ENCODE results near the gene ZIC1. TPM values are rescaled to one million over a fixed set of nuclear protein-coding genes. Genes with fewer than 3 reads are reported as not detected.

The ZIC1 gene
- total RNA-seq, 1 experiment from 2014 or later = not detected

GRCh38 chr3:147364771-147365170, 44.4 kb upstream of the ZIC1 start:
- Histone ChIP-seq H4K20me1 (ENCODE audit: low read length) (0 out of 2 replicates have a peak, but pooled peaks cover 3% of the 10 kb centered on the region), H2AFZ (ENCODE audit: low read length) (no peak overlapping the region), H3K4me1 (ENCODE audit: insufficient read depth, low read length) (no peaks in the 10 kb centered on the region), H3K36me3 (ENCODE audit: low read depth, low read length) (no peaks in the 10 kb centered on the region), H3K27me3 (ENCODE audit: low read length) (peaks cover 92% of the 10 kb centered on the region), H3K9ac (ENCODE audit: low read length) (no peak overlapping the region), H3K4me2 (ENCODE audit: low read length) (no peak overlapping the region), H3F3A (ENCODE audit: low read length, unreplicated experiment) (no peaks in the 10 kb centered on the region), H3K79me2 (ENCODE audit: low read length) (no peaks in the 10 kb centered on the region), H3K27ac (ENCODE audit: low read length) (no peak overlapping the region), H3K9me3 (ENCODE audit: low read length) (no peaks in the 10 kb centered on the region), H3K4me3 (ENCODE audit: low read length) (no peak overlapping the region), H3K9me2 (replicated peaks; ENCODE audit: low read length) (no peaks in the 10 kb centered on the region)
- ChIA-PET CTCF (no interaction called here), POLR2A (ENCODE audit: unreplicated experiment) (no interaction called here)
- intact Hi-C loops (cut with micrococcal nuclease) = no loop called here
- no TSS peak for BruUV-seq (replicated peaks)
- TF ChIP-seq EZH2phosphoT487 (IDR thresholded peaks at IDR 0.05; ENCODE audit: borderline replicate concordance, low read length) (no peak), EZH2 (IDR thresholded peaks at IDR 0.05; ENCODE audit: low read length, unreplicated experiment) (no peak), CTCF (conservative IDR thresholded peaks at IDR 0.05; ENCODE audit: low read depth, low read length) (no peak)
- ATAC-seq (no peak), DNase-seq (no peak)

- DNase-seq (no peak), ATAC-seq (no peak)
- ChIA-PET CTCF (no interaction called here), POLR2A (ENCODE audit: unreplicated experiment) (interaction anchor here (0.6 kb wide), 1 partner anchor 24 kb away, joined by 6 read pairs; no protein-coding TSS in a partner anchor)
- Histone ChIP-seq H3K4me1 (ENCODE audit: insufficient read depth, low read length) (no peaks in the 10 kb centered on the region), H3K27ac (ENCODE audit: low read length) (no peak overlapping the region), H3K9ac (ENCODE audit: low read length) (no peak overlapping the region), H4K20me1 (ENCODE audit: low read length) (0 out of 2 replicates have a peak, but pooled peaks cover 3% of the 10 kb centered on the region), H3K27me3 (ENCODE audit: low read length) (peaks cover 92% of the 10 kb centered on the region), H3K36me3 (ENCODE audit: low read depth, low read length) (no peaks in the 10 kb centered on the region), H2AFZ (ENCODE audit: low read length) (no peak overlapping the region), H3K4me2 (ENCODE audit: low read length) (no peak overlapping the region), H3K9me3 (ENCODE audit: low read length) (no peaks in the 10 kb centered on the region), H3K4me3 (ENCODE audit: low read length) (no peak overlapping the region), H3K79me2 (ENCODE audit: low read length) (no peaks in the 10 kb centered on the region), H3K9me2 (replicated peaks; ENCODE audit: low read length) (no peaks in the 10 kb centered on the region), H3F3A (ENCODE audit: low read length, unreplicated experiment) (no peaks in the 10 kb centered on the region)
- no peak for TF ChIP-seq CTCF (conservative IDR thresholded peaks at IDR 0.05; ENCODE audit: low read depth, low read length)
- no peak for TF ChIP-seq EZH2 (IDR thresholded peaks at IDR 0.05; ENCODE audit: low read length, unreplicated experiment)
- intact Hi-C loops (cut with micrococcal nuclease) = no loop called here
- no TSS peak for BruUV-seq (replicated peaks)
These were observed 43.7 kb upstream of the ZIC1 start for GRCh38 chr3:147365196-147366115.

GRCh38 chr3:147367676-147368075, 41.5 kb upstream of the ZIC1 start:
- BruUV-seq (replicated peaks) = no TSS peak
- Histone ChIP-seq H3K9me3 (ENCODE audit: low read length) (no peaks in the 10 kb centered on the region), H3K9me2 (replicated peaks; ENCODE audit: low read length) (no peaks in the 10 kb centered on the region), H3K27ac (ENCODE audit: low read length) (no peak overlapping the region), H2AFZ (ENCODE audit: low read length) (no peak overlapping the region), H3F3A (ENCODE audit: low read length, unreplicated experiment) (no peaks in the 10 kb centered on the region), H3K4me3 (ENCODE audit: low read length) (no peak overlapping the region), H3K9ac (ENCODE audit: low read length) (no peak overlapping the region), H3K4me1 (ENCODE audit: insufficient read depth, low read length) (no peaks in the 10 kb centered on the region), H3K79me2 (ENCODE audit: low read length) (no peaks in the 10 kb centered on the region), H3K27me3 (ENCODE audit: low read length) (peaks cover 92% of the 10 kb centered on the region), H3K4me2 (ENCODE audit: low read length) (no peak overlapping the region), H3K36me3 (ENCODE audit: low read depth, low read length) (no peaks in the 10 kb centered on the region), H4K20me1 (ENCODE audit: low read length) (0 out of 2 replicates have a peak, but pooled peaks cover 3% of the 10 kb centered on the region)
- ChIA-PET CTCF (no interaction called here), POLR2A (ENCODE audit: unreplicated experiment) (no interaction called here)
- TF ChIP-seq EZH2 (IDR thresholded peaks at IDR 0.05; ENCODE audit: low read length, unreplicated experiment) (no peak), EZH2phosphoT487 (IDR thresholded peaks at IDR 0.05; ENCODE audit: borderline replicate concordance, low read length) (no peak; the same call in 1 of the 2 replicates), CTCF (conservative IDR thresholded peaks at IDR 0.05; ENCODE audit: low read depth, low read length) (no peak)
- intact Hi-C loops (cut with micrococcal nuclease) = no loop called here
- no peak for DNase-seq
- no peak for ATAC-seq
